MG63 (cell line): ENCODE measurements around the gene DDHD1. TPM values are rescaled to one million over a fixed set of nuclear protein-coding genes. Genes with fewer than 3 reads are reported as not detected.
"Not testable (repeated sequence)": the region's sequence is repeated elsewhere in the genome, so short reads cannot be mapped to it uniquely, and the experiment has no call there.

Source experiments
- DNase-seq: peaks from one replicate; pipeline ENCODE4 v3.0.0-alpha.2; 2020
- H3K27me3 ChIP-seq: fragments of 250-450 bp; sonication (Bioruptor Pico); 2 replicates; pipeline ENCODE4 v1.5.1; 2020; ENCODE audit warnings: mild to moderate bottlenecking, moderate library complexity
- H3K36me3 ChIP-seq: fragments of 250-450 bp; sonication (Bioruptor Pico); 2 replicates; pipeline ENCODE4 v1.5.1; 2020; ENCODE audit warnings: mild to moderate bottlenecking, moderate library complexity
- H3K4me3 ChIP-seq: fragments of 250-450 bp; sonication (Bioruptor Pico); 2 replicates; pipeline ENCODE4 v1.5.1; 2020; ENCODE audit warnings: mild to moderate bottlenecking, moderate library complexity
- H3K9me3 ChIP-seq: fragments of 250-450 bp; sonication (Bioruptor Pico); 2 replicates; pipeline ENCODE4 v1.5.1; 2020; ENCODE audit warnings: mild to moderate bottlenecking, moderate library complexity
- total RNA-seq: library from RNA; depleted of rRNA; stranded (reverse); fragments of >200 nt; shearing (Covaris generic); gene quantifications from 2 replicates; pipeline ENCODE4 v1.2.3, GENCODE V29; 2014; ENCODE audit warnings: low replicate concordance; rRNA removed

The DDHD1 gene
- total RNA-seq: 4.3 and 7.7 TPM in 2 replicates

- H3K4me3 ChIP-seq: peak within 1 kb of the TSS; percentile 71
- H3K27me3 ChIP-seq: no peaks in the 10 kb centered on the region
- DNase-seq: peak; percentile 71
- no peaks in the 10 kb centered on the region for H3K9me3 ChIP-seq
- H3K36me3 ChIP-seq: no peaks in the 10 kb centered on the region
These were observed at the start of gene DDHD1 for GRCh38 chr14:53152887-53153701. Gene DDHD1 (minus strand): TSS chr14:53153323. CDS start chr14:53153098, 225 bp downstream.

GRCh38 chr14:53195949-53196348 lies 42.8 kb upstream of the DDHD1 start:
- no peak overlapping the region for H3K4me3 ChIP-seq
- H3K27me3 ChIP-seq: no peaks in the 10 kb centered on the region
- DNase-seq: no peak
- H3K9me3 ChIP-seq: no peaks in the 10 kb centered on the region
- no peaks in the 10 kb centered on the region for H3K36me3 ChIP-seq

- DNase-seq: no peak
- Histone ChIP-seq H3K9me3 (no peaks in the 10 kb centered on the region), H3K36me3 (no peaks in the 10 kb centered on the region), H3K27me3 (no peaks in the 10 kb centered on the region), H3K4me3 (no peak overlapping the region)
These were observed 40.1 kb upstream of the DDHD1 start for GRCh38 chr14:53193193-53193592.

- no peaks in the 10 kb centered on the region for H3K27me3 ChIP-seq
- H3K4me3 ChIP-seq: no peak overlapping the region
- H3K36me3 ChIP-seq: no peaks in the 10 kb centered on the region
- no peaks in the 10 kb centered on the region for H3K9me3 ChIP-seq
- no peak for DNase-seq
These were observed 39.1 kb upstream of the DDHD1 start for GRCh38 chr14:53192052-53192760.

GRCh38 chr14:53190938-53191337 lies 37.8 kb upstream of the DDHD1 start:
- Histone ChIP-seq H3K4me3 (no peak overlapping the region), H3K36me3 (no peaks in the 10 kb centered on the region), H3K27me3 (no peaks in the 10 kb centered on the region), H3K9me3 (no peaks in the 10 kb centered on the region)
- DNase-seq: peak; percentile 45

GRCh38 chr14:53187921-53188463 lies 34.9 kb upstream of the DDHD1 start:
- H3K36me3 ChIP-seq: no peaks in the 10 kb centered on the region
- H3K27me3 ChIP-seq: no peaks in the 10 kb centered on the region
- DNase-seq: no peak
- no peak overlapping the region for H3K4me3 ChIP-seq
- no peaks in the 10 kb centered on the region for H3K9me3 ChIP-seq

- Histone ChIP-seq H3K36me3 (no peaks in the 10 kb centered on the region), H3K27me3 (no peaks in the 10 kb centered on the region), H3K9me3 (no peaks in the 10 kb centered on the region), H3K4me3 (no peak overlapping the region)
- DNase-seq: no peak
These were observed 33.4 kb upstream of the DDHD1 start for GRCh38 chr14:53186532-53186931.

- Histone ChIP-seq H3K27me3 (no peaks in the 10 kb centered on the region), H3K9me3 (no peaks in the 10 kb centered on the region), H3K36me3 (no peaks in the 10 kb centered on the region), H3K4me3 (no peak overlapping the region)
- DNase-seq: no peak
These were observed 30.5 kb upstream of the DDHD1 start for GRCh38 chr14:53183611-53184010.

GRCh38 chr14:53183056-53183455 lies 29.9 kb upstream of the DDHD1 start:
- Histone ChIP-seq H3K9me3 (no peaks in the 10 kb centered on the region), H3K27me3 (no peaks in the 10 kb centered on the region), H3K36me3 (no peaks in the 10 kb centered on the region), H3K4me3 (no peak overlapping the region)
- no peak for DNase-seq

GRCh38 chr14:53181463-53182081 lies 28.4 kb upstream of the DDHD1 start:
- not testable (repeated sequence) for H3K4me3 ChIP-seq, DNase-seq, H3K9me3 ChIP-seq, H3K36me3 ChIP-seq, H3K27me3 ChIP-seq

GRCh38 chr14:53180272-53181221 lies 27.4 kb upstream of the DDHD1 start:
- DNase-seq: peak; percentile 2
- H3K36me3 ChIP-seq: no peaks in the 10 kb centered on the region
- H3K27me3 ChIP-seq: no peaks in the 10 kb centered on the region
- no peaks in the 10 kb centered on the region for H3K9me3 ChIP-seq
- H3K4me3 ChIP-seq: no peak overlapping the region

GRCh38 chr14:53179486-53180005 lies 26.4 kb upstream of the DDHD1 start:
- H3K9me3 ChIP-seq, DNase-seq: not testable (repeated sequence)

GRCh38 chr14:53175375-53175774 lies 22.3 kb upstream of the DDHD1 start:
- Histone ChIP-seq H3K9me3 (no peaks in the 10 kb centered on the region), H3K4me3 (no peak overlapping the region), H3K36me3 (no peaks in the 10 kb centered on the region), H3K27me3 (no peaks in the 10 kb centered on the region)
- no peak for DNase-seq

More at GRCh38 chr14:53179486-53180005, 26.4 kb upstream of the DDHD1 start:
- H3K4me3 ChIP-seq, H3K36me3 ChIP-seq, H3K27me3 ChIP-seq: not testable (repeated sequence)

GRCh38 chr14:53174918-53175317 lies 21.8 kb upstream of the DDHD1 start:
- no peaks in the 10 kb centered on the region for H3K36me3 ChIP-seq
- H3K27me3 ChIP-seq: no peaks in the 10 kb centered on the region
- no peaks in the 10 kb centered on the region for H3K9me3 ChIP-seq
- H3K4me3 ChIP-seq: no peak overlapping the region
- no peak for DNase-seq

GRCh38 chr14:53168786-53169185 lies 15.7 kb upstream of the DDHD1 start:
- no peaks in the 10 kb centered on the region for H3K27me3 ChIP-seq
- DNase-seq: no peak

More at GRCh38 chr14:53168786-53169185, 15.7 kb upstream of the DDHD1 start:
- Histone ChIP-seq H3K9me3 (no peaks in the 10 kb centered on the region), H3K36me3 (no peaks in the 10 kb centered on the region), H3K4me3 (no peak overlapping the region)
